IMR-90 (cell line): ENCODE data around the gene KLHDC2. TPM values are rescaled to one million over a fixed set of nuclear protein-coding genes. Genes with fewer than 3 reads are reported as not detected.
"Not testable (repeated sequence)": the region's sequence is repeated elsewhere in the genome, so short reads cannot be mapped to it uniquely, and the experiment has no call there.

Experiments
- ATAC-seq: fragments of 200-7000 bp; cut with Tn5 transposase; 2 replicates; pipeline ENCODE4 v1.9.1; 2020; ENCODE audit warnings: low read depth, mild to moderate bottlenecking, moderate library complexity
- BruUV-seq: library from RNA; stranded (reverse); fragments of 400-500 nt; replicated peaks from 2 replicates; lab custom pipeline; 2021; lab: Mats Ljungman, UMichigan
- CTCF ChIA-PET: fragments of 300-600 bp; formaldehyde crosslinking; extraction: SDS; loops from one replicate; lab custom pipeline; 2021; ENCODE audit warnings: antibody characterized with exemption; lab: Yijun Ruan, JAX
- POLR2A ChIA-PET: fragments of 300-600 bp; sonication (Branson Sonifier 250); formaldehyde crosslinking; loops from one replicate; lab custom pipeline; 2022; ENCODE audit warnings: antibody characterized with exemption; ENCODE audit not compliant: unreplicated experiment; lab: Charles Lee
- DNase-seq: peaks from one replicate; pipeline ENCODE4 v3.0.0; 2013
- H2AFZ ChIP-seq: replicated peaks from 2 replicates; pipeline ENCODE3; 2013; ENCODE audit warnings: low read length, mild to moderate bottlenecking; ENCODE audit not compliant: poor library complexity
- H2AK5ac ChIP-seq: 2 replicates; pipeline ENCODE4 v1.6.1; 2013; ENCODE audit warnings: low read depth, low read length, inconsistent platforms
- H2AK9ac ChIP-seq: replicated peaks from 2 replicates; pipeline ENCODE3; 2013; ENCODE audit warnings: mild to moderate bottlenecking, low read depth, low read length, moderate library complexity; ENCODE audit not compliant: poor library complexity
- H2BK120ac ChIP-seq: 2 replicates; pipeline ENCODE4 v1.6.1; 2013; ENCODE audit warnings: low read depth, low read length, inconsistent platforms
- H2BK15ac ChIP-seq: 3 replicates; pipeline ENCODE4 v1.6.1; 2013; ENCODE audit warnings: low read depth, low read length, inconsistent platforms
- H2BK20ac ChIP-seq: 2 replicates; pipeline ENCODE4 v1.6.1; 2013; ENCODE audit warnings: low read depth, mild to moderate bottlenecking, inconsistent platforms, low read length, moderate library complexity
- H2BK5ac ChIP-seq: 2 replicates; pipeline ENCODE4 v1.6.1; 2013; ENCODE audit warnings: mild to moderate bottlenecking, low read depth, low read length, inconsistent platforms; ENCODE audit not compliant: poor library complexity, severe bottlenecking
- H3K14ac ChIP-seq: replicated peaks from 2 replicates; pipeline ENCODE4 v1.6.1; 2013; ENCODE audit warnings: low read depth, low read length, inconsistent platforms
- H3K18ac ChIP-seq: 2 replicates; pipeline ENCODE4 v1.6.1; 2013; ENCODE audit warnings: low read depth, low read length, control low read depth
- H3K23ac ChIP-seq: 2 replicates; pipeline ENCODE4 v1.6.1; 2013; ENCODE audit warnings: low read depth, low read length, inconsistent platforms
- H3K27ac ChIP-seq: 2 replicates; pipeline ENCODE4 v1.5.1; 2013; ENCODE audit warnings: mild to moderate bottlenecking, control low read depth, low read length; ENCODE audit not compliant: insufficient read depth
- H3K27me3 ChIP-seq: 2 replicates; pipeline ENCODE4 v1.6.1; 2013; ENCODE audit warnings: low read length; ENCODE audit not compliant: control insufficient read depth, insufficient read depth
- H3K36me3 ChIP-seq: 2 replicates; pipeline ENCODE4 v1.6.1; 2013; ENCODE audit warnings: low read length, mixed read lengths; ENCODE audit not compliant: control insufficient read depth, insufficient read depth
- H3K4ac ChIP-seq: 2 replicates; pipeline ENCODE4 v1.6.1; 2013; ENCODE audit warnings: low read depth, low read length, inconsistent platforms
- H3K4me1 ChIP-seq: 2 replicates; pipeline ENCODE4 v1.6.1; 2013; ENCODE audit warnings: low read length, mixed read lengths; ENCODE audit not compliant: control insufficient read depth, insufficient read depth
- H3K4me2 ChIP-seq: 2 replicates; pipeline ENCODE4 v1.6.1; 2013; ENCODE audit warnings: low read depth, mild to moderate bottlenecking, control low read depth, low read length, moderate library complexity
- H3K4me3 ChIP-seq: 2 replicates; pipeline ENCODE4 v1.5.1; 2013; ENCODE audit warnings: low read depth, mild to moderate bottlenecking, control low read depth, low read length, moderate library complexity; ENCODE audit not compliant: insufficient read depth
- H3K56ac ChIP-seq: 2 replicates; pipeline ENCODE4 v1.6.1; 2013; ENCODE audit warnings: low read length, inconsistent platforms; ENCODE audit not compliant: insufficient read depth; ENCODE audit errors: extremely low read depth
- H3K79me1 ChIP-seq, 2 experiments: 2 replicates each; pipeline ENCODE4 v1.6.1; 2013; ENCODE audit warnings: low read length in 2 of 2, inconsistent platforms in 1 of 2, low read depth in 1 of 2
- H3K9ac ChIP-seq: 2 replicates; pipeline ENCODE4 v1.6.1; 2013; ENCODE audit warnings: low read depth, low read length, control low read depth
- H3K9me1 ChIP-seq: 2 replicates; pipeline ENCODE4 v1.6.1; 2013; ENCODE audit warnings: low read length, inconsistent platforms; ENCODE audit not compliant: insufficient read depth
- H3K9me3 ChIP-seq: 2 replicates; pipeline ENCODE4 v1.6.1; 2013; ENCODE audit warnings: low read length; ENCODE audit not compliant: control insufficient read depth, insufficient read depth
- H4K20me1 ChIP-seq: 2 replicates; pipeline ENCODE4 v1.6.1; 2013; ENCODE audit warnings: low read length, inconsistent platforms; ENCODE audit not compliant: insufficient read depth
- H4K5ac ChIP-seq: 2 replicates; pipeline ENCODE4 v1.6.1; 2013; ENCODE audit warnings: mild to moderate bottlenecking, low read depth, low read length, control low read depth
- H4K8ac ChIP-seq, 2 experiments: 2 replicates each; pipeline ENCODE4 v1.6.1; 2013; ENCODE audit warnings: low read depth in 2 of 2, low read length in 2 of 2, control low read depth in 1 of 2, inconsistent platforms in 1 of 2
- H4K91ac ChIP-seq: 2 replicates; pipeline ENCODE4 v1.6.1; 2013; ENCODE audit warnings: low read depth, low read length, inconsistent platforms; ENCODE audit not compliant: insufficient read depth
- WGBS, 2 experiments: methylation state at CpG; one replicate each; pipeline versions ENCODE4 v1.1.5 to v1.1.7; 2013; ENCODE audit warnings: missing lambda C conversion rate in 2 of 2; ENCODE audit not compliant: insufficient read length in 1 of 2; ENCODE audit errors: extremely low coverage in 2 of 2; 5-methylcytosine and 5-hydroxymethylcytosine counted together
- dilution Hi-C: fragments of 300-500 bp; cut with HindIII; formaldehyde crosslinking; loops from one replicate; pipeline ENCODE4 v1.14.3; 2018; ENCODE audit warnings: low sequenced_read_pairs; ENCODE audit not compliant: unreplicated experiment
- in situ Hi-C: fragments of 300-500 bp; cut with MboI; formaldehyde crosslinking; loops from 3 replicates; pipeline ENCODE4 v1.14.3; 2019; ENCODE audit warnings: low sequenced_read_pairs, inconsistent platforms, mixed read lengths
- intact Hi-C: fragments of 100-400 bp; cut with micrococcal nuclease; formaldehyde crosslinking; loops from 2 replicates; pipeline ENCODE4 v1.10.0; 2022
- polyA plus RNA-seq, 3 experiments: library from polyadenylated mRNA; depleted of rRNA; stranded (reverse); fragments of >200 nt; gene quantifications; 2 replicates each; pipeline ENCODE4 v1.2.3, GENCODE V29; 2012; ENCODE audit warnings: low replicate concordance in 1 of 3
- total RNA-seq: library from RNA; depleted of rRNA; stranded (reverse); fragments of >200 nt; gene quantifications from 2 replicates; pipeline ENCODE4 v1.2.3, GENCODE V29; 2012

Gene KLHDC2
- total and polyA plus RNA-seq, 2 of the 4 experiments (the other 2 are of a cell fraction) = 29.2 to 41.8 TPM

DNA sequence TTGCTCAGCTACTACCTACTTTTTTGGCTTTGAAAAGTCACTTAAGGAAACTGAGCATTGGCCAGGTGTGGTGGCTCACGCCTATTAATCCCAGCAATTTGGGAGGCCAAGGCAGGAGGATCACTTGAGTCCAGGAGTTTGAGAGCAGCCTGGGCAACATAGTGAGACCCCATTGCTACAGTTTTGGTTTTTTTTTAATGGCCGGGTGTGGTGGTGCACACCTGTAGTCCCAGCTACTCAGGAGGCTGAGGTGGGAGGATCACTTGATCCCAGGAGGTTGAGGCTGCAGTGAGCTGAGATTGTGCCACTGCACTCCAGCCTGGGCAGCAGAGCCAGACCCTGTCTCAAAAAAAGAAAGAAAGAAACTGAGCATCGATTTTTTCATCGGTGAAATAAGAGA is 32.3 kb upstream of the KLHDC2 start:
- H4K91ac ChIP-seq, ATAC-seq, H4K5ac ChIP-seq, H3K23ac ChIP-seq, H4K8ac ChIP-seq, DNase-seq, H2BK120ac ChIP-seq, H3K4me1 ChIP-seq, H2BK5ac ChIP-seq, H2AK5ac ChIP-seq, H3K27me3 ChIP-seq, H3K14ac ChIP-seq, H3K4me3 ChIP-seq, H2BK15ac ChIP-seq, H2AFZ ChIP-seq, H3K9me1 ChIP-seq, in situ Hi-C loops, POLR2A ChIA-PET, BruUV-seq, H3K36me3 ChIP-seq, CTCF ChIA-PET, intact Hi-C loops, H4K20me1 ChIP-seq, H3K9me3 ChIP-seq, H3K4ac ChIP-seq, H3K9ac ChIP-seq, dilution Hi-C loops, H3K27ac ChIP-seq, H3K4me2 ChIP-seq, H3K79me1 ChIP-seq, H2BK20ac ChIP-seq, H2AK9ac ChIP-seq, H3K56ac ChIP-seq, H3K18ac ChIP-seq: not testable (repeated sequence)
- 80% methylated on average over 1 of the region's 4 CpGs; no CpG with 5 or more reads in 1 of the 2 experiments for WGBS, 2 experiments
